HG02759 (cell line): ENCODE measurements around the gene ASB5.
"Not testable (repeated sequence)": the region's sequence is repeated elsewhere in the genome, so short reads cannot be mapped to it uniquely, and the experiment has no call there.

Source experiments
- ATAC-seq: cut with Tn5 transposase; IDR thresholded peaks from one replicate; pipeline ENCODE4 v1.9.1; 2021; ENCODE audit warnings: mild to moderate bottlenecking, moderate library complexity; ENCODE audit not compliant: unreplicated experiment

Gene ASB5

DNA sequence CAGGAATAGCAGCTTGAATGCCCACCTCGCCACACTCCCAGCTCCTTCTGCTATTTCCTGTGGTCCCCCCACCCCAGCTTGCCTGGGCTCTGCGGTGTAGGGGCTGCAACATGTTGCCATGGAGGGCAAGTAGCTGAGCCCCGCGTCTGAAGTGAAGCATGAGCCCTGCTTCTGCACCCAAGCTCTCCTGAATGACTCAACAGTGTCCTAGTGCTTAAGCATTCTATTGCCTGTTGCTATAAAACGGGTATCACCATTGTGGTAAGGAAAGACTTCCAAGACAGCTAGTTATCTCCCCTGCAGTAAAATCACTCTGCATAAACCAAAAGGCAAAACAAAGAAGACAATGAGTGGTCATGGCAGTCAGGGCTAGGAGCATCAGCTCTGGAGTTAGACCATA is 42.3 kb downstream of the ASB5 start:
- no peak for ATAC-seq

DNA sequence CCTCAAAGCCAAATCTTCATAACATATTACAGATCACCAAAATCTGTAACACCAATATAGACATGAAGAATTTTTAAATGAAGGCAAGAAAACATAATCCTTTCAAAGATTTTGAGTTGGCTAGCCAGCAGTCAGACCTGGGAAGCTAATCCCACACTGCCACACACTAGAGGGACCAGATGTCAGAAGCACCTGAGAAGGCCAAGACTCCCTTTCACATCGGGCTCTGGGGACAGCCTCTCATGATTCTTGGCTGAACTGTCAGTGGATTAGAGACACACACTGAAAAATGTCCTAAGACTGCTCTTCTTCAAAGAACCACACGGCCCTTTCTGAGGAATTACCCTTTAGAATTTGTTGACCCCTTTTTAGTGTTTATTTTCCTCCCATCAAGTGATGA is 45.5 kb downstream of the ASB5 start:
- no peak for ATAC-seq

DNA sequence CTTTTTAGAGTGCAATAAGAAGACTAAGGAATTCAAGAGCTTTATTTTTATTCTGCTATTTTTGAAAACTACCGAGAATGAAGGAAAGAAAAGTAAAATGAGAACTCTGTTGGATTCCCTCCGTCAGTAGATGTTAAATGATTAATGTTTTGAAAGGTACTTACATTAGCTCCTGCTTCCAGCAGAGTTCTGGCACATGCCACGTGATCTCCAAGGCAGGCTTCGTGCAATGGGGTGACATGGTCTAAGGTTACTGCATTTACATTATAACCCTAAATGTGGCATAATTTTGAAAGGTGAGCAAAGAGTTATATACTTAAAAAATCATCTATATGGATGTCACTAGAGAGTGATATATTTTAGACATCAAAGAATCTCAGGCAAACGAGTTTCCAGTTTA is 46.9 kb downstream of the ASB5 start:
- ATAC-seq, result no peak

DNA sequence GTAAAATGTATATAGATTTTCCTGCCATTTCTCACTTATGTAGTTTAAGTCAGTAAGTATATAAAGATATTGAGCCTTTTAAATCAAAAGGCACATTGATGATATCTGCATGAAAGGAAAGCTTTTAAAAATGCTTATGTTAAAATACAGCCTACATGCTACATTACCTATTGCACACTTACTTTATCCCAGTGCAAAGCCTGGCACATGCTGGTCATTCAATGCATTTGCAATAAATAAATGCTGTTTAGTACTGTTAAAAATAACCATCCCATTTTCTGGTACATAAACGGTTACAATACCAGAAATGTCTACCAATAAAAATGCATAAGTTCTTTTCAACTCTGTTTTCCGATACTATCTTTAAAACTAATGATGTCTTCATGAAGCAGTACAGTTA is 51.5 kb downstream of the ASB5 start:
- no peak for ATAC-seq

DNA sequence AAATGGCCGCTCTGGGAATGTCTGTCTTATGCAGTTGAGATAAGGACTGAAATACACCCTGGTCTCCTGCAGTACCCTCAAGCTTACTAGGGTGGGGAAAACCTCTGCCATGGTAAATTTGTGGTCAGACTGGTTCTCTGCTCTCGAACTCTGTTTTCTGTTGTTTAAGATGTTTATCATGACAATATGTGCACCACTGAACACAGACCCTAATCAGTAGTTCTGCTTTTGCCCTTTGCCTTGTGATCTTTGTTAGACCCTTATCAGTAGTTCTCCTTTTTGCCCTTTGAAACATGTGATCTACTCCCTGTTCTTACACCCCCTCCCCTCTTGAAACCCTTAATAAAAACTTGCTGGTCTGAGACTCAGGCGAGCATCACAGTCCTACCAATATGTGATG is 56.7 kb downstream of the ASB5 start:
- ATAC-seq, result not testable (repeated sequence)

DNA sequence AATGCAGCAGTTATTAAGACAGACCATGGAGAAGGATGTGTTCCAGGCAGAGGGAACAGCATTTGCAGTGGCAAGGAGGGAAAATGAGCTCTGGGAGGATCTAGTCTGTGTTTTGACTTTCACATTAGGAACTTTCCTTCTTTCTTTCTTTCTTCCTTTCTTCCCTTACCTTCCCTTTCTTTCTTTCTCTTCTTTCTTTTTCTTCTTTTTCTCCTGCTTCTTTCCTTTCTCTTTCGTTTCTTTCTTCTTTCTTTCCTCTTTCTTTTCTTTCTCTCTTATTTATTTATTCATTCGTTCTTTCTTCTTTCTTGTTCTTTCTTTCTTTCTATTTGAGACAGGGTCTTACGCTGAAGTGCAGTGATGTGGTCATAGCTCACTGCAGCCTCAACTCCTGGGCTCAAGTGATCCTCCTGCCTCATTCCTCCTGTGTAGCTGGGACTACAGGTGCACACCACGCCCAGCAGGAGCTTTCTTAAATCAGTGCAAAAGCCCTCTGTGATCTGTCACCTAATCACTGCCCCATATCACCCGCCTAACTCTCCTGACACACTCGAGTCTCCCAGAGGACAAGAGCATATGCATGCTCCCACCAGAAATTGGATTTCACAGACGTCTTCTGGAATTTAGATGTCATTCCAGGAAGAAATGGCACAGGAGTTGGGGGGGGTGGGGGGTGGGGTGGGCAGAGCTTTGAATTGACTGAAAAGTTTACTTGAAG is 58.3 kb downstream of the ASB5 start:
- no peak for ATAC-seq

DNA sequence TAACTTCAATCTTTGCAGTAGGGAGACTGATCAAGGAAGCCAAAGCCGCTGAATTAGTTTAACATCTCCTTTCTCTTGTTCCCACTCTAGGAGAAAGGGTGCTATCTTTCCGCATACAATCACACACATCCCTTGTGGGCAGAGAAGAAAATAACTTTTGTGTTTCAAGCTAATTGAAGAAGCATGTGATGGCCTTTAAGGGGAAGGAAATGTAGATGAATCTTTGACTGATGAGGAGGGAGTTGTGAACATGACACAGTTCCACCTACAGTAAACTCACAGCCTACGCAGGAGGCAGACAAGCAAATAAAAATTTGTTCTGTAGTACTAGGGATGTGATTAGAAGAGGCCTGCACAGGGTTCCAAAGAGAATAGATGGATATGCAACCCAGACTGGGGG is 58.9 kb downstream of the ASB5 start:
- no peak for ATAC-seq

DNA sequence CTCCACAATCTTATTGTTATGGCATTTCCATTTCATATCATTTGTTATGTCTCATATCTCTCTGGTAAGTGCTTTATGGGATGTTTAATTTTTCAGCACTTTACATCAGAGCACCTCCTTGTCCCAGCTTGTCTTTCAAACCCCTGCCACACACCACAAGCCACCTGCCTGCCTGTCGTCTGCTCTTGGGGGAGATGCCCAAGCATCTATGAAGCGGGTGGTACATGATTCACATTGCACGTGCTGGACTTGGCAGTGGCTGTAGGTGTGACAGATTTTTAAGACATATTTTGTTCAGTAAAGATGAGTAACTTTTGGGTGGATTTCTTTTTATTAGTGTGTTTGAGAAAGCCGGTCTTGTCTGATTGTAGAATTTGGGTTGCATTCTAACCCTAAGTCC is 59.5 kb downstream of the ASB5 start:
- ATAC-seq, result no peak

DNA sequence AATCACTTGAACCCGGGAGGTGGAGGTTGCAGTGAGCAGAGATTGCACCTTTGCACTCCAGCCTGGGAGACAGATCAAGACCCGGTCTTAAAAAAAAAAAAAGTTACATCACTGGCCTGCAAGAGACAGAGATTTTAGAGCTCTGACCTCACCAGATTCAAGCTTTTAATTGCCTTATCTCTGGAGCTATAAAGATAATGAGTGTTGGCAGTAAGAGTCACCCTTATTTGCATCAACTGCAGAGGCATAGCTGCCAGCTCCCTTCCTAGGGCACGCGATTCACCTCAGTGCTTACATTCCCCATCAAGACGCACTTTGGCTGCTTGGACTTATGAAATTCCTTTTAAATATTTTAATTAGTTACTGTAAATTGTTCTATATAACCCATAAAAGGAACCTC is 61.2 kb downstream of the ASB5 start:
- no peak for ATAC-seq

DNA sequence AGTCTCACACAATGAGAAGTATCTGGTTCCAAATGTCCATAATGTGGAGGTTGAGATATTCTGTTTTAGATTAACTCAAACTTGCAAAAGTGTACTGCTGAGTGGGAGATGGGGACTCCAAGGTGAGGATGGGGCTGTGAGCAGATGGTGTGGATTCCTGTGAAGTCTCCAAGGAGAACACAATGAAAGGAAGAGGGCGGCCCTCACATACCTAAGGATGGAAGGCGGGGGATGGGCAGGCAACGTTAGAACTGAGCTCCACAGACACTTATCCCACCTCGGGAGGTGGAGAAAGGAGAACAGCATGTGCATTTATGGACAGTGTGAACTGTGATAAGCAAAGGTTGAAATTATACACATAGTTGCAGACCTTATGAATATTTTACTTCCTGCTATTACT is 63.7 kb downstream of the ASB5 start:
- ATAC-seq, result no peak

DNA sequence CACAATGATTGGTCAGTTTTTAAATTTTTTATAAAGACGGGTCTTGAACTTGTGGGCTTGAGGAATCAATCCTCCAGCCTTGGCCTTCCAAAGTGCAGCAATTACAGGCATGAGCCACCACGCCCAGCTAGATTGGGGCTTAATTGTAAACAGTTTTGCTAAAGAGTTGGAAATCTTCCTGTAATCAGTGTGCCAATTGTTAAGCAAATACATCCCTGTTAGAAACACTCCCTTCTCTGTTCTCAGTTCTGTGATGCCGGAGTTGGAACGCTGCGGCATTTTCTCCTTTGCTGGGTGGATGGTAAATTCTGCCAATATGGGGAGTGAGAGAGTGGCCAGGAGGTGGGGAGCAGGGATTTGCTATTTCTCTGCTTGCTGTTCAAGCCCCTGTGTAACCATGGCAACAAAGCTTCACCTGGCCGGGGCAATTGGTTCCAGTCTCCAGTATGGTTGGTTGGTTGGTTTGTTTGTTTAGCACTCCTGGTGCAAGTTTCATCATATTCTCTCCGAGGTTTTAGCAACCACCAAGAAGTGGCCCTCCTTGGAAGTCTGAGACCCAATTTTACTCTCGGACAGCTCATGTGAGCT is 70.6 kb downstream of the ASB5 start:
- no peak for ATAC-seq

DNA sequence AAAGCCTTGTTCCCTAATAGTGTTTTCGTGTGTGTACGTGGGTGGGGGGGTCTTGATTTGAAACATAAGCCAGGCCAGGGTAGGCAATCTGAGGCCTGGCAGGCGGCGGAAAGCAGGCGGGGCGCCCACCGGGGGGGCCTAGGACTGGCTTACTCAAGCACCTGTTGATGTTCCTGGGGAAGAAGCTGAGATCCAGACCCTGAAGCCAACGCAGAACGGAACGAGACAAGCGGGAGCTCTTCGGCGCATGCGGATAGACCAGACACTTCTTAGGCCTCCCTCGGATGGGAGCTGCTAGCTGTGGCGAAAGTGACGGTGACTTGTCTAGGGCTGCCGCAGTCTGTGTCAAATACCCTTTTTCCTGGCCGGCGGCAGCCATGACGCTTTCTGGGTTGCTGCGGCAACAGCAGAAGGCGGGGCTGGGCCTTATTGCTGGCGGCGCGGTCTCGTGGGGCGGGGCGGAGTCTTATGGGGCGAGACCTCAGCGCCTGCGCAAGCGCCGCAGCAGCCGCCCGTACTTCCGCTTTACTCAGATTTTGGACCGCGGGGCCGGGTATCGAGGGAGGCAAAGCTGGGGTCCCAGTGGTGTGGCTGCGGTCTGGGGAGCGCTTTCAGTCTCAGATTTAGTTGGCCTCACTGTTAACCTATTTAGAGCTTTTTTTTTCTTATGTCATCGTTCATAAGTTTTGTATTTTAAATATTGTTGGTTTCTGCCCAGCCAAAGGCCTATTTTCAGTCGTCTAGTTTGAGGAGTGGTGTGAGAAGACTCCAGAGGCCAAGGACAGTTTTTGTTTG is 73.6 kb downstream of the ASB5 start, which contains the start of gene SPATA4:
SPATA4 (minus strand) TSS at position 402 of the 795 bp plus-strand sequence; CDS start at position 379, 23 bp downstream.
- ATAC-seq, result peak; percentile 98

DNA sequence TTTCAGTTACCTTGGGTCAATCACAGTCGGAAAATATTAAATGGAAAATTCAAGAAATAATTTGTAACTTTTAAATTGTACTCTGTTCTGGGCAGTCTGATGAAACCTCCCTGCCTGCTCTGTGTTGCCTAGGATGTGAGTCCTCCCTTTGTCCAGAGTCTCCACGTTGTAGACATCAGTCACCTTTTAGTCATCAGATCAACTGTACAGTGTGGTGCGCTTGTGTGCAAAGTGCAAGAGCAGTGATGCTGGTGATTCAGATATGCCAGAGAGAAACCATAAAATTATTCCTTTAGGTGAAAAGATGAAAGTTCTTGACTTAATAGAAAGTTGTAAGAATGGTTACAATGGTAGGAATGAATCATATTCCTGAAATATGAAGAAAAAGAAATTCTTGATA is 75.1 kb downstream of the ASB5 start:
- no peak for ATAC-seq

DNA sequence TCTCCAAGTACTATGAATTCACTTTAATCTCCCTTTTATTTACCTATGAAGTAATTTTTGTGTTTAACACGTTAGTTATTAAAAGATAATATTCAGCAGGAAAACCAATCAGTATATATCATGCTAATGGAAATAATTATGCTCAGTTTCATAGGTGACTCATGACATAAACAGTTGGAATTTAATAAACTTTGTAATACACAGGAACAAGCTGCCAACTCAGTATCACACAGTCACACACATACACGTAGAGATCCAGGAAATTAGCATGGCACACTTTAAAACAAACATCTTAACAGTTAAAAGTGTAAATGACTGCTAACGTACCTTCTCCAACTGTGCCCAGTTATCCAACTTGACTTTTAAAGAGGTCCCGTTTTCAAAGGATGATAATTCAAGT is 75.9 kb downstream of the ASB5 start:
- ATAC-seq, result no peak

DNA sequence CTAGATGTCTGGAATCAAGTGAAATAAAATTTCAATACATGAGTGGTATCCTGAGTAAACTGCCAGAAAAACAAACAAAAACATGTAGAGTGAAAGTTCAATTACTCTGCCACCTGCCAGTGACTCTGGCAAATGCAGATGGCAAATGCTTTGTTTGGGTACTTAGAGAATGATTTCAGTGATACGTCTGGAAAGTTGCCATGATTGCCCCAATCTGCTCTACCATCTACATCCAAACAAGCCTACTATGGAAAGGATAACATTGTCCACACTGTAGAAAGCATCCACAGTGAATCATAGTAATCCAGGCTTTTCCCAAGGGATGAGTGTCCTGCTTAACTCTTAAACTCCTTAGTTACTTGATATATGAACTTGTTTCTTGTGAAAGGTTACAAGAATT is 77.0 kb downstream of the ASB5 start:
- ATAC-seq, result no peak

DNA sequence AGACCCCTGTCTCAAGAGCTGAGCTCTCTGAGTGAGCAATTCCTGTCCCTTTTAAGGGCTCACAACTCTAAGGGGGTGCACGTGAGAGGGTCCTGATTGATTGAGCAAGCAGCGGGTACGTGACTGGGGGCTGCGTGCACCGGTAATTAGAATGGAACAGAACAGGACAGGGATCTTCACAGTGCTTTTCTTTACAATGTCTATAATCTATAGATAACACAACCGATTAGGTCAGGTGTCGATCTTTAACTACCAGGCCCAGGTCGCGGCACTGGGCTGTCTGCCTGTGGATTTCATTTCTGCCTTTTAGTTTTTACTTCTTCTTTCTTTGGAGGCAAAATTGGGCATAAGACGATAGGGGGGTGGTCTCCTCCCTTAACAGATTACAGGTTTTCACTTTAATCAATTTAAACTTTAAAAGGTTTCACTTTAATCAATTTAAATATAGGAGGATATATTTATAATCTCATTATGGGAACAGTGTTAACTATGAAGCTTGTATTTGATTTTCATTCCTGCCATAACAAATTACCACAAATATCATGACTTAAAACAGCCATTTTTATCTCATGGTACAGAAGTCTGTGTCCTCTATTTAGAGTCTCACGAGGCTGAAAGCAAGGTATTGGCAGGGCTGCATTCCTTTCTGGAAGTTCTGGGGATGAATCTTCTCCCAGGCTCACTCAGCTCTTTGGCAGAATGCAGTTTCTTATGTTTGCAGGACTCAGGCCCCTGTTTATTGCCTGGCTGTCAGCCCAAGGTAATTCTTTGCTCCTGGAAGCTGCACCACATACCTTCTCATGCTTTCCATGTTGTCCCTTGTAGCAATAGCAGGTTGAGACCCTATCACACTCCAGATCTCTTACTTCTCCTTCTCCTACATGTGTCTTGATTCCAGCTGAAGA is 78.9 kb downstream of the ASB5 start:
- ATAC-seq, result no peak

DNA sequence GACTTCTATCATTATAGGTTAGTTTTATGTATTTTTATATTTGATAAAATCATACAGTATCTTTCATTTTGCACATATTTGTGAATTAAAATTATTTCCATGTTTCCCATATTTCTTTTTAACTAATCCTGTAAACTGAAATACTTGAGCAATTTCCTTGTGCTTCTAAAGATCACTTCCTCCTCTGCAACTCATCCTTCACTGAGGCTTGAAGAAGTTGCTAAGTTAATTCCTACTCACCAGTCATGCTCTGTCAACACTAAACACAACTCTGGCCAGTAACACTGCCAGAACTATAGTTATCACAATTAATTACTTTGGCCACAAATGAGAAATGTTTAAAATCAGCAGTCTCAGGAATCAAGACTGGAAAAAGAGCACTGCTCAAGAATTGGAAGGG is 80.4 kb downstream of the ASB5 start:
- ATAC-seq, result no peak

DNA sequence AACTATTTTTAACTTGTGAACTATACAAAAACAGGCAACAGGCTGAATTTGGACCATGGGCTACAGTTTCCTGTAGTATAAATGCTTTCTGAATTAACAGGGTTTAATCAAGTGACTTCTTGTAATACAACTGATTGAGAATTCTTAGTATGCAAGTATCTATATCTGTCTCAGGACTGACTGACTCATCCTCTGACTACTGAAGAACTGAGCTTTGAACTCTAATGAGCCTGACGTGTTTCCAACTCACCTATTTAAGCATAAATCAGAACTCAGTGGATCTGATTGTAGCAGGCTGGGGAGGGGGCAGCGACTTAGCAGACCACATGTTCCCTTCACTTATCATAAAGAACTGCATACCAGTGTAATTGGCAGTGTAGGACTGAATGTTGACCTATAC is 81.4 kb downstream of the ASB5 start:
- no peak for ATAC-seq

DNA sequence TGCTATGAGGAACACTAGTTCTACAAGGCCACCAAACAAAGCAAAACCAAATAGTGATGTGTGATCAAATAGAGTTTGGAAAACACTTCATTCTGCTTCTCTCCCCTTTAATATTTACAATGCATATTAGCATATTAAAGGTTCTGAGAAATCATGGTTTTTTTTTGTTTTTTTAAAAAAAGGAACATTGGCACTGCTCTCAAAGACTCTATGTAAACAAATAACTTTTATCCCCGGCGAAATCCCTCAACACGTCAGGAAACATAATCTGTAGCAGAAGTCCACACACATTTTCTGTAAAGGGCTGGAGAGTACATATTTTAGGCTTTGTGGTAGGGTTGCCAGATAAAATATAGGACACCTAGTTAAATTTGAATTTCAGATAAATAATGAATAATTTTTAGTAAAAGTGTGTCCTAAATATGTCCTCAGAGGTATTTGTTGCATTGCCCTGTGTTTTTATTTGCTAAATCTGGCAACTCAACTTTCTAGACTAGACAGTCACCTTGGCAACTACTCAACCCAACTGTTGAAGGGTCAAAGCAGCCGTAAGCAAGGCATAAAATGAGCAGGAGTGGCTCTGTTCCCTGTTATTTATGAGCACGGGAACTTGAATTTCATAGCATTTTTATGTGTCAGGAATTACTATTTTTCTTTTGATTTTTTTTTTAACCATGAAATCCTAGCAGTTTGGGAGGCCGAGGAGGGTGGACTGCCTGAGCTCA is 82.2 kb downstream of the ASB5 start:
- ATAC-seq, result no peak

DNA sequence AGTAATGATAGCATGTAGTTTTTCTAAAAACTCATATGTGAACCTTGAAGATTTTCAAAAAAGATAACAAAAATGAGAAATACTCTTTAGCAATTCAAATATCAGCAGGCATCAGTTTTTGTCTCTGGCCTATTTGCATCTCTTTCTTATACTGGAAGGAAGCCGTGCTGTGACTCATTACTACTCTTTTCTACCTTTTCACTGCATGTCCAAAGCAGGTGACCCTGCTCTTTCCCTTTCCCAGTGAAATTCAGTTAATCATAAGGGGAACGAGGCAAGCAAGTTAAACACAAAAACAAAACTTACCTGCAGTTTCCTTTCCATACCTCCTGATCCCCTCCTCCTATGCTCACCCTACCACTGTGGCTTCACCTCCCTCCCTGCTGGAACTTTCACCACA is 83.0 kb downstream of the ASB5 start:
- no peak for ATAC-seq
